ENCODE measurements around the gene C22orf15. TPM values are rescaled to one million over a fixed set of nuclear protein-coding genes. Genes with fewer than 3 reads are reported as not detected.

Gene C22orf15
- total RNA-seq, 1 experiment from 2014 or later = 2.7 TPM

GRCh38 chr22:23760056-23760455, 2.7 kb upstream of the C22orf15 start (continued):
- no peak for TF ChIP-seq SP1 (CRISPR knock-in tag; conservative IDR thresholded peaks at IDR 0.05)

DNA sequence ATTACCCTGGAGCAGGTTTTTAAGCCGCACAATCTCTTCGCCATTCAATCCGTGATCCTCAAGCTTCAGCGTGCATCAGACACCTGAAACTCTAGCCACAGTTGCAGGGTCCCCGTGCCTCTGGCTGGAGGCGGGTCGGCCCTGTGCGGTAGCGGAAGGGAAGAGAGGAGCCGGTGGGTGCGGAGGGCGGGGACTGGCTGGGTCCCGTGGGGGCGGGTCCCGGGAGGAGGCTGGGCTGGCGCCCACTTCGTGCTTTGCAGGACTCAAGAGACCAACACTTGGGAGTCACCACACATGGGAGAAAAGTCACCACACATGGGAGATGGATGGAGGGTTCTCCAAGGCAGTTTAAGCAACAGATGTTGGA, 772 bp downstream of the C22orf15 start:
- TF ChIP-seq MYBL2 (CRISPR knock-in tag; IDR thresholded peaks at IDR 0.05) = no peak
- TF ChIP-seq PREB (CRISPR knock-in tag; IDR thresholded peaks at IDR 0.05; ENCODE audit: borderline replicate concordance) = no peak
- TF ChIP-seq ZMAT4 (CRISPR knock-in tag; IDR thresholded peaks at IDR 0.05) = no peak
- no peak for TF ChIP-seq JAZF1 (CRISPR knock-in tag; IDR thresholded peaks at IDR 0.05)
- no peak for TF ChIP-seq ZNF671 (CRISPR knock-in tag; IDR thresholded peaks at IDR 0.05)
- no peak for TF ChIP-seq IRF1 (CRISPR knock-in tag; IDR thresholded peaks at IDR 0.05)
- 0 out of 2 replicates have a peak, but pooled peaks have one; percentile 25 for TF ChIP-seq FOXK1 (CRISPR knock-in tag; IDR thresholded peaks at IDR 0.05)
- no peak for TF ChIP-seq CREM (CRISPR knock-in tag; IDR thresholded peaks at IDR 0.05)
- no peak for TF ChIP-seq CREB1 (CRISPR knock-in tag; IDR thresholded peaks at IDR 0.05)
- TF ChIP-seq USF1 (CRISPR knock-in tag; IDR thresholded peaks at IDR 0.05) = no peak
- TF ChIP-seq, protein P1, sequence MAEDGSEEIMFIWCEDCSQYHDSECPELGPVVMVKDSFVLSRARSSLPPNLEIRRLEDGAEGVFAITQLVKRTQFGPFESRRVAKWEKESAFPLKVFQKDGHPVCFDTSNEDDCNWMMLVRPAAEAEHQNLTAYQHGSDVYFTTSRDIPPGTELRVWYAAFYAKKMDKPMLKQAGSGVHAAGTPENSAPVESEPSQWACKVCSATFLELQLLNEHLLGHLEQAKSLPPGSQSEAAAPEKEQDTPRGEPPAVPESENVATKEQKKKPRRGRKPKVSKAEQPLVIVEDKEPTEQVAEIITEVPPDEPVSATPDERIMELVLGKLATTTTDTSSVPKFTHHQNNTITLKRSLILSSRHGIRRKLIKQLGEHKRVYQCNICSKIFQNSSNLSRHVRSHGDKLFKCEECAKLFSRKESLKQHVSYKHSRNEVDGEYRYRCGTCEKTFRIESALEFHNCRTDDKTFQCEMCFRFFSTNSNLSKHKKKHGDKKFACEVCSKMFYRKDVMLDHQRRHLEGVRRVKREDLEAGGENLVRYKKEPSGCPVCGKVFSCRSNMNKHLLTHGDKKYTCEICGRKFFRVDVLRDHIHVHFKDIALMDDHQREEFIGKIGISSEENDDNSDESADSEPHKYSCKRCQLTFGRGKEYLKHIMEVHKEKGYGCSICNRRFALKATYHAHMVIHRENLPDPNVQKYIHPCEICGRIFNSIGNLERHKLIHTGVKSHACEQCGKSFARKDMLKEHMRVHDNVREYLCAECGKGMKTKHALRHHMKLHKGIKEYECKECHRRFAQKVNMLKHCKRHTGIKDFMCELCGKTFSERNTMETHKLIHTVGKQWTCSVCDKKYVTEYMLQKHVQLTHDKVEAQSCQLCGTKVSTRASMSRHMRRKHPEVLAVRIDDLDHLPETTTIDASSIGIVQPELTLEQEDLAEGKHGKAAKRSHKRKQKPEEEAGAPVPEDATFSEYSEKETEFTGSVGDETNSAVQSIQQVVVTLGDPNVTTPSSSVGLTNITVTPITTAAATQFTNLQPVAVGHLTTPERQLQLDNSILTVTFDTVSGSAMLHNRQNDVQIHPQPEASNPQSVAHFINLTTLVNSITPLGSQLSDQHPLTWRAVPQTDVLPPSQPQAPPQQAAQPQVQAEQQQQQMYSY (CRISPR knock-in tag; IDR thresholded peaks at IDR 0.05) = 0 out of 2 replicates have a peak, but pooled peaks have one; percentile 2
- TF ChIP-seq SP1 (CRISPR knock-in tag; conservative IDR thresholded peaks at IDR 0.05) = 0 out of 2 replicates have a peak, but pooled peaks have one; percentile 7
- TF ChIP-seq ZNF121 (CRISPR knock-in tag; IDR thresholded peaks at IDR 0.05) = no peak
- TF ChIP-seq, protein P2, sequence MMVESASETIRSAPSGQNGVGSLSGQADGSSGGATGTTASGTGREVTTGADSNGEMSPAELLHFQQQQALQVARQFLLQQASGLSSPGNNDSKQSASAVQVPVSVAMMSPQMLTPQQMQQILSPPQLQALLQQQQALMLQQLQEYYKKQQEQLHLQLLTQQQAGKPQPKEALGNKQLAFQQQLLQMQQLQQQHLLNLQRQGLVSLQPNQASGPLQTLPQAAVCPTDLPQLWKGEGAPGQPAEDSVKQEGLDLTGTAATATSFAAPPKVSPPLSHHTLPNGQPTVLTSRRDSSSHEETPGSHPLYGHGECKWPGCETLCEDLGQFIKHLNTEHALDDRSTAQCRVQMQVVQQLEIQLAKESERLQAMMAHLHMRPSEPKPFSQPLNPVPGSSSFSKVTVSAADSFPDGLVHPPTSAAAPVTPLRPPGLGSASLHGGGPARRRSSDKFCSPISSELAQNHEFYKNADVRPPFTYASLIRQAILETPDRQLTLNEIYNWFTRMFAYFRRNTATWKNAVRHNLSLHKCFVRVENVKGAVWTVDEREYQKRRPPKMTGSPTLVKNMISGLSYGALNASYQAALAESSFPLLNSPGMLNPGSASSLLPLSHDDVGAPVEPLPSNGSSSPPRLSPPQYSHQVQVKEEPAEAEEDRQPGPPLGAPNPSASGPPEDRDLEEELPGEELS (CRISPR knock-in tag; IDR thresholded peaks at IDR 0.05) = no peak
- TF ChIP-seq NR2C2 (CRISPR knock-in tag; IDR thresholded peaks at IDR 0.05) = no peak
- POLR2A ChIA-PET = interaction anchor here (1.5 kb wide), 1 partner anchor 94 kb away, joined by 3 read pairs; the partner anchor contains the start of gene SLC2A11
- CTCF ChIA-PET = interaction anchor here (1.1 to 2.0 kb wide), 4 partner anchors 13 to 804 kb away, joined by 3 to 15 read pairs (median 4); partner anchors contain the start of genes SLC2A11 and ZNF70
- peak; percentile 70 for DNase-seq (ENCODE audit: low spot score)
- H3K9me3 Mint-ChIP-seq = no peaks in the 10 kb centered on the region
- H3K27ac Mint-ChIP-seq = peak overlapping the region; percentile 70; the same call in 1 of the 2 replicates
- H3K4me3 Mint-ChIP-seq = peak overlapping the region; percentile 50; the same call in 1 of the 2 replicates
- peak; percentile 40 for ATAC-seq
- H3K36me3 Mint-ChIP-seq = peaks cover 2% of the 10 kb centered on the region
- H3K27me3 Mint-ChIP-seq (ENCODE audit: low read depth) = peaks cover 5% of the 10 kb centered on the region
- H3K4me1 Mint-ChIP-seq = peaks cover 29% of the 10 kb centered on the region
